Measurements from ENCODE around the gene USP9Y.

USP9Y gene

DNA sequence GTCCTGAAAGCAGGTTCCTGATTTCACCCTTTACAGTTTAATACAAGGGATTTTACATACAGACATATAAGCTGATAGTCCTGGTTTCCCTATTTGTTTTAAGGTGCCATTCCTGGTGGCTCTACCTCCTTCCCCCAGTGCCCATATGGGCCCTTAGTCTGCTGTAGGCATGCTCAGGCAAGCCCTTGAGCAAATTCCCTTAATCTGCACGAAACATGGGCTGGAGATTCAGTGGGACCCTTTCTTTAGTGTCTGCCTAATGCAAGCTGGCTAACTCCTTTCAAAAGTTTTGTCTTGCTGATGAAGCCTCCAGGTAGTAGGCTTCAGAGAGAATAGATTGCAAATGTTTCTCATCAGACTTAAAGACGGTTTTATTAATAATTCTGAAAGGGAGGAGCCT lies 22.9 kb upstream of the USP9Y start:
- no peak overlapping the region for H3K27ac Mint-ChIP-seq
- H3K4me3 Mint-ChIP-seq = no peak overlapping the region
- no peaks in the 10 kb centered on the region for H3K27me3 Mint-ChIP-seq (ENCODE audit: low read depth)
- no peaks in the 10 kb centered on the region for H3K4me1 Mint-ChIP-seq
- TF ChIP-seq, protein P1, sequence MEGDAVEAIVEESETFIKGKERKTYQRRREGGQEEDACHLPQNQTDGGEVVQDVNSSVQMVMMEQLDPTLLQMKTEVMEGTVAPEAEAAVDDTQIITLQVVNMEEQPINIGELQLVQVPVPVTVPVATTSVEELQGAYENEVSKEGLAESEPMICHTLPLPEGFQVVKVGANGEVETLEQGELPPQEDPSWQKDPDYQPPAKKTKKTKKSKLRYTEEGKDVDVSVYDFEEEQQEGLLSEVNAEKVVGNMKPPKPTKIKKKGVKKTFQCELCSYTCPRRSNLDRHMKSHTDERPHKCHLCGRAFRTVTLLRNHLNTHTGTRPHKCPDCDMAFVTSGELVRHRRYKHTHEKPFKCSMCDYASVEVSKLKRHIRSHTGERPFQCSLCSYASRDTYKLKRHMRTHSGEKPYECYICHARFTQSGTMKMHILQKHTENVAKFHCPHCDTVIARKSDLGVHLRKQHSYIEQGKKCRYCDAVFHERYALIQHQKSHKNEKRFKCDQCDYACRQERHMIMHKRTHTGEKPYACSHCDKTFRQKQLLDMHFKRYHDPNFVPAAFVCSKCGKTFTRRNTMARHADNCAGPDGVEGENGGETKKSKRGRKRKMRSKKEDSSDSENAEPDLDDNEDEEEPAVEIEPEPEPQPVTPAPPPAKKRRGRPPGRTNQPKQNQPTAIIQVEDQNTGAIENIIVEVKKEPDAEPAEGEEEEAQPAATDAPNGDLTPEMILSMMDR (IDR thresholded peaks at IDR 0.05; ENCODE audit: unreplicated experiment in 3 of 3) = no peak
- H3K36me3 Mint-ChIP-seq (ENCODE audit: low read depth) = no peaks in the 10 kb centered on the region
- H3K9me3 Mint-ChIP-seq = no peaks in the 10 kb centered on the region

- TF ChIP-seq, protein P1 (IDR thresholded peaks at IDR 0.05; ENCODE audit: unreplicated experiment in 3 of 3) = no peak
- H3K27ac Mint-ChIP-seq = no peak overlapping the region
- no peaks in the 10 kb centered on the region for H3K9me3 Mint-ChIP-seq
- no peaks in the 10 kb centered on the region for H3K36me3 Mint-ChIP-seq (ENCODE audit: low read depth)
- H3K4me3 Mint-ChIP-seq = no peak overlapping the region
- no peaks in the 10 kb centered on the region for H3K4me1 Mint-ChIP-seq
- no peaks in the 10 kb centered on the region for H3K27me3 Mint-ChIP-seq (ENCODE audit: low read depth)
These were observed 19.5 kb upstream of the USP9Y start for GRCh38 chrY:12681535-12681934.

DNA sequence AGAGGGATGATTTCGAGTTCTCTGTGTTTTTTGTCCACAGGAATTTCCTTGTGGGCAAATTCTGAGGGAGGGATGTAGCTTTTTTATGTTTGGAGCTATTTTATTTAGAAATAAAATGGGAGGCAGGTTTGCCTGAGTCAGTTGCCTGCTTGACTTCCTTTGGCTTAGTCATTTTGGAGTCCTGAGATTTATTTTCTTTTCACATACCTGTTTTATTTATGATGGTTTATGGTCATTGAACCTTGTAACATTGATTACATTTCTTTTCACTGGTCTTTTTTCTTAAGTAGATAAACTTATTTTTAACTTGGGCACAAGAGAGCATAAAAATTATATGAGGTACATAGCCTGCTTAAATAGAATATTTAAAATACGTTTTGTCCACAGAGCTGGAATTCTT lies 12.7 kb upstream of the USP9Y start:
- Mint-ChIP-seq H3K27ac (no peak overlapping the region), H3K27me3 (ENCODE audit: low read depth) (no peaks in the 10 kb centered on the region), H3K4me1 (no peaks in the 10 kb centered on the region), H3K36me3 (ENCODE audit: low read depth) (no peaks in the 10 kb centered on the region), H3K4me3 (no peak overlapping the region), H3K9me3 (no peaks in the 10 kb centered on the region)
- TF ChIP-seq, protein P1 (IDR thresholded peaks at IDR 0.05; ENCODE audit: unreplicated experiment in 3 of 3) = no peak

DNA sequence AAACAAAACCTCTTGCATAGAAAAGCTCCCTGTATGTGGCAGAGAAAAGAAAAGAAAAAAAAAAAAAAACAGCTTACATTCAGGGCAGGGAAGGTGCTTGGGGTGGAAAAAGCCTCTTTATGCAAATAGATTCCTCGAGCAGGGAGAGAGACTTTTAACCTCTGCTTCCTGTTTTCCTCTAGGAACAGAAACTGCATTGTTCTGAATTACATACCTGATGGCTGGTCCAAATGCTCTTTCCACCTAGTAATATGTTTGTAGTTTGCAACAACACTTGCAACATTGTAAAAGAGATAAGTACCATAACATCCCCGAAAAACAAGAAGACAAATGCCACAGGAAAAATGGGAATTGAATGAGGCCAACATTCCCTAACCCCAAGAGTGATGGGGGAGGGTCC lies 944 bp upstream of the USP9Y start:
- Mint-ChIP-seq H3K27ac (no peak overlapping the region), H3K27me3 (ENCODE audit: low read depth) (no peaks in the 10 kb centered on the region)

GRCh38 chrY:12702174-12702573 lies 1.1 kb downstream of the USP9Y start:
- Mint-ChIP-seq H3K36me3 (ENCODE audit: low read depth) (no peaks in the 10 kb centered on the region), H3K9me3 (no peaks in the 10 kb centered on the region), H3K4me3 (no peak overlapping the region), H3K4me1 (no peaks in the 10 kb centered on the region), H3K27ac (no peak overlapping the region), H3K27me3 (ENCODE audit: low read depth) (no peaks in the 10 kb centered on the region)
- TF ChIP-seq, protein P1 (IDR thresholded peaks at IDR 0.05; ENCODE audit: unreplicated experiment in 3 of 3) = no peak

More for the DNA sequence above, 944 bp upstream of the USP9Y start:
- Mint-ChIP-seq H3K4me3 (no peak overlapping the region), H3K36me3 (ENCODE audit: low read depth) (no peaks in the 10 kb centered on the region), H3K4me1 (no peaks in the 10 kb centered on the region), H3K9me3 (no peaks in the 10 kb centered on the region)
- TF ChIP-seq, protein P1 (IDR thresholded peaks at IDR 0.05; ENCODE audit: unreplicated experiment in 3 of 3) = no peak

DNA sequence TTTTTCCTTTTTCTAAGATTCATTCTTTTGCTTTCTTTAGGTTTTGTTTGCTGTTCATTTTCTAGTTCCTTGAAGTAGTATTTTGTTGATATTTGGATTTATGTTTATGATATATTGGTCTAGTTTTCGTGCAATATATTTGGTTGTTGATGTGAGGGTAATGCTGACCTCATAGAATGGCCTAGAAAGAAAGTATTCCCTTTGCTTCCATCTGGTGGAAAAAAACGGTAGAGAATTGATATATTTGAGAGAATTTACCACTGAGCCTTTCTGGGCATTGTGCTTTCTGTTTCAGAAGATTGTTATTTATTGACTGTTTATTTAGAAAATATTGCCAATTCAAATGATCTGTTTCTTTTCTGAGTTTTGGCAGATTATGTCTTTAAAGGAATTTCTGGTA lies 9.4 kb downstream of the USP9Y start:
- Mint-ChIP-seq H3K4me1 (no peaks in the 10 kb centered on the region), H3K36me3 (ENCODE audit: low read depth) (no peaks in the 10 kb centered on the region), H3K9me3 (no peaks in the 10 kb centered on the region), H3K4me3 (no peak overlapping the region), H3K27ac (no peak overlapping the region), H3K27me3 (ENCODE audit: low read depth) (no peaks in the 10 kb centered on the region)
- TF ChIP-seq, protein P1 (IDR thresholded peaks at IDR 0.05; ENCODE audit: unreplicated experiment in 3 of 3) = no peak
